Mesangial cell (primary cell): ENCODE results near the gene AKAP8L. TPM values are rescaled to one million over a fixed set of nuclear protein-coding genes. Genes with fewer than 3 reads are reported as not detected.

ENCODE experiments used
- total RNA-seq: library from RNA; depleted of rRNA; stranded (reverse); fragments of >200 nt; gene quantifications from 2 replicates; pipeline ENCODE4 v1.2.3, GENCODE V29; 2015

Gene AKAP8L
- 49.7 and 75.8 TPM in 2 replicates for total RNA-seq

GRCh38 chr19:15418579-15419412, at the start of gene AKAP8L:
Gene AKAP8L, minus strand, starts transcription at chr19:15418988. Its CDS starts 65 bp downstream, at chr19:15418923.

GRCh38 chr19:15464394-15465385, 45.9 kb upstream of the AKAP8L start, which contains the start of gene RASAL3:
Gene RASAL3, minus strand, starts transcription at chr19:15464544. Its CDS starts 186 bp downstream, at chr19:15464358.

GRCh38 chr19:15449620-15450527, 31.1 kb upstream of the AKAP8L start, which contains the start of gene WIZ:
Gene WIZ, minus strand, starts transcription at chr19:15449956. Its CDS starts 1,649 bp downstream, at chr19:15448307.

GRCh38 chr19:15379083-15379998, 39.4 kb downstream of the AKAP8L start, which contains the start of gene AKAP8:
Gene AKAP8, minus strand, starts transcription at chr19:15379787. Its CDS starts 56 bp downstream, at chr19:15379731.

GRCh38 chr19:15332311-15332996, 86.3 kb downstream of the AKAP8L start, which contains the start of gene BRD4:
Gene BRD4, minus strand, starts transcription at chr19:15332539. Its CDS starts 59,440 bp downstream, at chr19:15273099.

Other genes starting within 250 kb of the AKAP8L start
- gene NOTCH3, start 218.0 kb downstream of the AKAP8L start, total RNA-seq: 10.9 and 14.7 TPM in 2 replicates
- gene EPHX3, start 186.5 kb downstream of the AKAP8L start, total RNA-seq: 0.38 TPM in 1 of 2 replicates, not detected in the other
- gene BRD4, start 86.4 kb downstream of the AKAP8L start, total RNA-seq: 24.9 and 33.2 TPM in 2 replicates
- 16.9 and 19.4 TPM in 2 replicates for gene AKAP8, start 39.2 kb downstream of the AKAP8L start, total RNA-seq
- 52.9 and 53.0 TPM in 2 replicates for gene WIZ, start 31.0 kb upstream of the AKAP8L start, total RNA-seq
- 0.25 TPM in 1 of 2 replicates, not detected in the other for gene RASAL3, start 45.6 kb upstream of the AKAP8L start, total RNA-seq
- gene PGLYRP2, start 60.5 kb upstream of the AKAP8L start, total RNA-seq: not detected in 2 replicates
- not detected in 2 replicates for gene CYP4F22, start 89.5 kb upstream of the AKAP8L start, total RNA-seq
- not detected in 2 replicates for gene CYP4F8, start 196.2 kb upstream of the AKAP8L start, total RNA-seq
- gene CYP4F3, start 221.9 kb upstream of the AKAP8L start, total RNA-seq: not detected in 2 replicates